Stimulated activated CD4-positive, alpha-beta T cell treated with anti-CD3 and anti-CD28 coated beads, TNF-alpha, amount 100 ng/mL, for 1 hour (primary cell): Measurements from ENCODE around the gene FLAD1.
"Not testable (repeated sequence)": the region's sequence is repeated elsewhere in the genome, so short reads cannot be mapped to it uniquely, and the experiment has no call there.

ENCODE experiments used
- DNase-seq, 3 donors: peaks; one replicate each; pipeline ENCODE4 v3.0.0-alpha.2; 2020; ENCODE audit warnings: low read depth in 3 of 3, low spot score in 1 of 3

The FLAD1 gene

GRCh38 chr1:154967331-154967950 lies 15.7 kb upstream of the FLAD1 start:
- no peak for DNase-seq

- DNase-seq = no peak
Observed at GRCh38 chr1:154968731-154969130, 14.4 kb upstream of the FLAD1 start.

GRCh38 chr1:154969246-154969645 lies 13.9 kb upstream of the FLAD1 start:
- no peak for DNase-seq

- DNase-seq = no peak
Observed at GRCh38 chr1:154969860-154970452, 13.2 kb upstream of the FLAD1 start.

GRCh38 chr1:154970631-154971340 lies 12.4 kb upstream of the FLAD1 start, which contains the start of gene SHC1:
TSS of gene SHC1 (minus strand) at chr1:154970747. CDS start at chr1:154970526, 221 bp downstream.
- peak in 1 of 3 donors; percentile 25 for DNase-seq

- no peak for DNase-seq
Observed at GRCh38 chr1:154971341-154971998, 11.7 kb upstream of the FLAD1 start.

- no peak for DNase-seq
Observed at GRCh38 chr1:154972213-154972516, 11.0 kb upstream of the FLAD1 start.

GRCh38 chr1:154972517-154973343 lies 10.4 kb upstream of the FLAD1 start:
- no peak for DNase-seq

GRCh38 chr1:154973344-154974101 lies 9.6 kb upstream of the FLAD1 start:
- peak; percentile 67 to 87 (median 78) for DNase-seq

- DNase-seq = peak; percentile 86 to 93 (median 93)
Observed at GRCh38 chr1:154974102-154974807, 8.9 kb upstream of the FLAD1 start, which contains the start of gene CKS1B. TSS of gene CKS1B (plus strand) at chr1:154974681. CDS start at chr1:154974746, 65 bp downstream.

GRCh38 chr1:154974808-154975408 lies 8.2 kb upstream of the FLAD1 start:
- DNase-seq = peak; percentile 86 to 89 (median 87)

- DNase-seq = peak in 1 of 3 donors; percentile 54
Observed at GRCh38 chr1:154975409-154976059, 7.6 kb upstream of the FLAD1 start.

- not testable (repeated sequence) for DNase-seq
Observed at GRCh38 chr1:154977762-154978161, 5.4 kb upstream of the FLAD1 start.

- no peak for DNase-seq
Observed at GRCh38 chr1:154978360-154978759, 4.8 kb upstream of the FLAD1 start.

GRCh38 chr1:154982341-154982740 lies 803 bp upstream of the FLAD1 start:
- no peak for DNase-seq

GRCh38 chr1:154983776-154984466 lies 777 bp downstream of the FLAD1 start:
- DNase-seq = no peak

GRCh38 chr1:154986736-154987135 lies 3.6 kb downstream of the FLAD1 start:
- DNase-seq = not testable (repeated sequence)

GRCh38 chr1:154987326-154987725 lies 4.2 kb downstream of the FLAD1 start:
- no peak for DNase-seq
